ENCODE measurements around the gene CCN5.

- TF ChIP-seq CTCF (IDR thresholded peaks at IDR 0.05; ENCODE audit: low read length) = no peak
- no peak for TF ChIP-seq EZH2 (IDR thresholded peaks at IDR 0.05; ENCODE audit: borderline replicate concordance, low read length)
Observed at GRCh38 chr20:44765701-44766347, 50.7 kb downstream of the CCN5 start.

Measured in OCI-LY1 (cell line).